ENCODE results near the gene PCBP2. TPM values are rescaled to one million over a fixed set of nuclear protein-coding genes. Genes with fewer than 3 reads are reported as not detected.

The PCBP2 gene
- polyA plus RNA-seq, 1 of the 3 experiments (the other 2 are of a cell fraction), result 368 TPM

- TF ChIP-seq REST (IDR thresholded peaks at IDR 0.05; ENCODE audit: low read depth, low read length) (no peak), RXRA (IDR thresholded peaks at IDR 0.05; ENCODE audit: borderline replicate concordance, low read depth) (no peak), ZBTB33 (IDR thresholded peaks at IDR 0.05; ENCODE audit: borderline replicate concordance, low read depth) (no peak)
Observed at GRCh38 chr12:53518381-53518780, 66.5 kb downstream of the PCBP2 start (continued).

- Histone ChIP-seq H3K27me3 (ENCODE audit: insufficient read depth) (no peaks in the 10 kb centered on the region), H3K36me3 (replicated peaks in 1 of 2; ENCODE audit: control insufficient read depth in 1 of 2, insufficient read depth in 2 of 2, low read length in 1 of 2) (peaks cover 34 to 66% of the 10 kb centered on the region in 2 experiments), H3K79me2 (ENCODE audit: insufficient read depth) (no peaks in the 10 kb centered on the region), H3K9me2 (no peaks in the 10 kb centered on the region), H3K4me1 (ENCODE audit: control insufficient read depth in 1 of 2, insufficient read depth in 2 of 2, low read depth in 1 of 2, low read length in 1 of 2) (no peaks in the 10 kb centered on the region), H3K27ac (ENCODE audit: low read depth in 2 of 2, low read length in 1 of 2) (no peak overlapping the region), H3K9ac (no peak overlapping the region), H2AFZ (ENCODE audit: low read depth) (no peak overlapping the region), H3K4me2 (no peak overlapping the region), H3K9me3 (no peaks in the 10 kb centered on the region), H4K20me1 (ENCODE audit: insufficient read depth) (no peaks in the 10 kb centered on the region), H3K4me3 (ENCODE audit: low read depth in 2 of 2, low read length in 1 of 2) (no peak overlapping the region), H3F3A (replicated peaks; ENCODE audit: insufficient read depth) (peaks cover 4% of the 10 kb centered on the region)
- DNase-seq, result no peak
- TF ChIP-seq MEF2A (IDR thresholded peaks at IDR 0.05; ENCODE audit: borderline replicate concordance, low read depth) (no peak), YY1 (IDR thresholded peaks at IDR 0.05; ENCODE audit: low read depth) (no peak), ELF1 (IDR thresholded peaks at IDR 0.05) (no peak), RCOR1 (IDR thresholded peaks at IDR 0.05; ENCODE audit: low read length) (no peak), CTCF (IDR thresholded peaks at IDR 0.05) (no peak), USF1 (IDR thresholded peaks at IDR 0.05; ENCODE audit: borderline replicate concordance, low read depth) (no peak), TAF1 (IDR thresholded peaks at IDR 0.05; ENCODE audit: borderline replicate concordance, low read depth, low read length) (no peak), GATA2 (CRISPR knock-in tag; IDR thresholded peaks at IDR 0.05) (no peak), SMC3 (IDR thresholded peaks at IDR 0.05; ENCODE audit: low read depth, low read length) (no peak), NRF1 (IDR thresholded peaks at IDR 0.05; ENCODE audit: low read depth, low read length) (no peak), USF2 (IDR thresholded peaks at IDR 0.05; ENCODE audit: borderline replicate concordance, low read depth, low read length) (no peak)
- POLR2A ChIA-PET, result no interaction called here
- WGBS (ENCODE audit: low lambda C conversion rate), result 92% methylated on average over 3 of the region's 3 CpGs
- CTCF ChIA-PET, result interaction anchor here (0.6 to 4.5 kb wide), 5 partner anchors 10 to 202 kb away, joined by 3 to 26 read pairs (median 4); partner anchors contain the start of genes AAAS and NPFF
Observed at GRCh38 chr12:53523131-53523530, 71.2 kb downstream of the PCBP2 start.
